Mesothelial cell of epicardium (in vitro differentiated cells): ENCODE results near the gene SCNN1B. TPM values are rescaled to one million over a fixed set of nuclear protein-coding genes. Genes with fewer than 3 reads are reported as not detected.

Experiments
- DNase-seq, 2 experiments: peaks; one replicate each; pipeline ENCODE4 v3.0.0; 2021; ENCODE audit warnings: low spot score in 2 of 2; ENCODE audit not compliant: unreplicated experiment in 2 of 2
- H3K27ac Mint-ChIP-seq: 2 replicates; pipeline ENCODE4 v1.8.0; 2021; ENCODE audit warnings: mixed read lengths
- H3K27me3 Mint-ChIP-seq: 2 replicates; pipeline ENCODE4 v1.8.0; 2021; ENCODE audit warnings: low read depth, mixed read lengths
- H3K36me3 Mint-ChIP-seq: 2 replicates; pipeline ENCODE4 v1.8.0; 2021; ENCODE audit warnings: mixed read lengths
- H3K4me1 Mint-ChIP-seq: 2 replicates; pipeline ENCODE4 v1.8.0; 2021; ENCODE audit warnings: mixed read lengths
- H3K4me3 Mint-ChIP-seq: 2 replicates; pipeline ENCODE4 v1.8.0; 2021; ENCODE audit warnings: mild to moderate bottlenecking, moderate library complexity, mixed read lengths
- H3K9me3 Mint-ChIP-seq: 2 replicates; pipeline ENCODE4 v1.8.0; 2021; ENCODE audit warnings: mixed read lengths
- CTCF ChIP-seq: fragments of 200-600 bp; sonication (generic); IDR thresholded peaks from one replicate; pipeline ENCODE4 v1.5.0; 2021; ENCODE audit warnings: antibody characterized with exemption; ENCODE audit not compliant: unreplicated experiment
- total RNA-seq: library from RNA; stranded (reverse); gene quantifications from 3 replicates; pipeline ENCODE4 v1.2.1, GENCODE V29; 2021

Gene SCNN1B
- total RNA-seq, 1 donor from 2014 or later: not detected

- no peak for DNase-seq
- peaks cover 7% of the 10 kb centered on the region for H3K4me1 Mint-ChIP-seq
- H3K4me3 Mint-ChIP-seq: no peak overlapping the region
- H3K36me3 Mint-ChIP-seq: no peaks in the 10 kb centered on the region
- H3K9me3 Mint-ChIP-seq: no peaks in the 10 kb centered on the region
- H3K27me3 Mint-ChIP-seq: peaks cover 33% of the 10 kb centered on the region
- H3K27ac Mint-ChIP-seq: no peak overlapping the region
- no peak for TF ChIP-seq CTCF
These were observed 27.1 kb upstream of the SCNN1B start for GRCh38 chr16:23274968-23275367.

GRCh38 chr16:23276821-23277220 lies 25.3 kb upstream of the SCNN1B start:
- H3K36me3 Mint-ChIP-seq: no peaks in the 10 kb centered on the region
- no peak overlapping the region for H3K4me3 Mint-ChIP-seq
- TF ChIP-seq CTCF: no peak
- no peak for DNase-seq
- H3K9me3 Mint-ChIP-seq: no peaks in the 10 kb centered on the region
- H3K4me1 Mint-ChIP-seq: peaks cover 7% of the 10 kb centered on the region
- H3K27me3 Mint-ChIP-seq: peaks cover 33% of the 10 kb centered on the region
- H3K27ac Mint-ChIP-seq: no peak overlapping the region

GRCh38 chr16:23278031-23278430 lies 24.1 kb upstream of the SCNN1B start:
- TF ChIP-seq CTCF: no peak
- peaks cover 35% of the 10 kb centered on the region for H3K27me3 Mint-ChIP-seq
- H3K4me3 Mint-ChIP-seq: no peak overlapping the region
- peaks cover 7% of the 10 kb centered on the region for H3K4me1 Mint-ChIP-seq
- no peaks in the 10 kb centered on the region for H3K9me3 Mint-ChIP-seq
- DNase-seq: no peak
- no peak overlapping the region for H3K27ac Mint-ChIP-seq
- H3K36me3 Mint-ChIP-seq: no peaks in the 10 kb centered on the region

DNA sequence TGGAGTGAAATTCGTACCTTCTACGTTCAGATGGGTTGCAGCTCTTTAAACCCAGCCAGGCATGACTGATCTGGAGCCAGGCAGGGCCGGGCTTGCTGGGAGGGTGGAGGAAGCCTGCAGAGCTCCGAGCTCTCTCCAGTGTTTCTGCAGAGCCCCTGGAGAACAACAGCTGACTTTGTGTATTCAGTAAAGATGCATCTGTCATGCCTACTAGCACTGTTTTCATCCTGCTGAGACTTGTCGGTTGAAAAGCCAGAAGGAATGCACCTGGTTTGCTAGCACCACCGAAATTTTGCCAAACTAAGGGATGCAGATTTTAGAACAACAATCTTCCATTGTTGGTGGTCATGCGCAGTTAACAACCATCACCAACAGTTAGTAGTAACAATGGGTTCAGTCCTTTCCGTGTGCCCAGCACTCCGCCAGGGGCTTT lies 22.4 kb upstream of the SCNN1B start:
- H3K36me3 Mint-ChIP-seq: no peaks in the 10 kb centered on the region
- no peaks in the 10 kb centered on the region for H3K9me3 Mint-ChIP-seq
- no peak overlapping the region for H3K4me3 Mint-ChIP-seq
- H3K27ac Mint-ChIP-seq: no peak overlapping the region
- H3K4me1 Mint-ChIP-seq: peaks cover 7% of the 10 kb centered on the region
- DNase-seq: no peak
- TF ChIP-seq CTCF: no peak
- peaks cover 34% of the 10 kb centered on the region for H3K27me3 Mint-ChIP-seq

DNA sequence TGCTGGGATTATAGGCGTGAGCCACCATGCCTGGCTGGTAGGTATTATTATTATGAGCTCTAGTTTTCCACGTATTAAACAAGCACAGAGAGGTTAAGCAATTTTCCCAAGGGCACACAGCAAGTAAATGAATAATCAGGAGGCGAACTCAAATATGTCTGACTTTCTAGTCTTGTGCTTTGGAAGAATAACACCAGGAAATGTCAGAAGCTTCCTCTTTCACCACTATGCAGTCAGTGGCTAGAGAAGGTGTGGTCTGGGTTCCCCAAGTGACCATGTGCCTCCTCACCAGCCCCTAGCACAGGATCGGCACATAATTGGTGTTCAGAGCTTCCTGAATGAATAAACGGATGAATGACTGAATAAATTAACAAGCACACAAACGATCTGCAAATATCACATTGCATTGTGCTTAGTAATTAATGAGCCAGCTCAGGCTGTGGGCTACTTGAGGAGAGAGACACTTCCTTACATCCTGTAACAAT lies 21.6 kb upstream of the SCNN1B start:
- Mint-ChIP-seq H3K27me3 (peaks cover 28% of the 10 kb centered on the region), H3K36me3 (no peaks in the 10 kb centered on the region), H3K9me3 (no peaks in the 10 kb centered on the region), H3K4me3 (no peak overlapping the region), H3K4me1 (peaks cover 7% of the 10 kb centered on the region), H3K27ac (no peak overlapping the region)
- DNase-seq: no peak
- TF ChIP-seq CTCF: no peak

GRCh38 chr16:23282568-23282967 lies 19.5 kb upstream of the SCNN1B start:
- no peak for TF ChIP-seq CTCF
- no peaks in the 10 kb centered on the region for H3K36me3 Mint-ChIP-seq
- H3K9me3 Mint-ChIP-seq: no peaks in the 10 kb centered on the region
- peaks cover 22% of the 10 kb centered on the region for H3K27me3 Mint-ChIP-seq
- peaks cover 7% of the 10 kb centered on the region for H3K4me1 Mint-ChIP-seq
- H3K4me3 Mint-ChIP-seq: no peak overlapping the region
- DNase-seq: no peak
- no peak overlapping the region for H3K27ac Mint-ChIP-seq
